ENCODE measurements around the gene RABL3. TPM values are rescaled to one million over a fixed set of nuclear protein-coding genes. Genes with fewer than 3 reads are reported as not detected.

The RABL3 gene
- total and polyA plus RNA-seq, 2 of the 13 experiments (the other 11 are each of a cell fraction or from before 2014, with no cell fraction given), result 4.8 to 31.9 TPM

GRCh38 chr3:120678331-120678947 lies 63.9 kb downstream of the RABL3 start (continued):
- TF ChIP-seq JDP2 (CRISPR knock-in tag; IDR thresholded peaks at IDR 0.05; ENCODE audit: borderline replicate concordance), result no peak
- no peak for TF ChIP-seq ZNF615 (CRISPR knock-in tag; IDR thresholded peaks at IDR 0.05; ENCODE audit: borderline replicate concordance)
- no peak for TF ChIP-seq ZBTB7A (CRISPR knock-in tag; IDR thresholded peaks at IDR 0.05)
- no peak for TF ChIP-seq MLXIP (CRISPR knock-in tag; IDR thresholded peaks at IDR 0.05; ENCODE audit: borderline replicate concordance)
- no peak for TF ChIP-seq ZNF460 (CRISPR knock-in tag; IDR thresholded peaks at IDR 0.05; ENCODE audit: borderline replicate concordance)
- TF ChIP-seq LCORL (IDR thresholded peaks at IDR 0.05), result no peak
- TF ChIP-seq LCORL (CRISPR knock-in tag; IDR thresholded peaks at IDR 0.05), result peak; percentile 25; the same call in 1 of the 2 replicates
- no peak for TF ChIP-seq ZNF318 (CRISPR knock-in tag; IDR thresholded peaks at IDR 0.05)
- TF ChIP-seq ZNF558 (CRISPR knock-in tag; IDR thresholded peaks at IDR 0.05; ENCODE audit: borderline replicate concordance), result no peak
- TF ChIP-seq ZNF547 (CRISPR knock-in tag; IDR thresholded peaks at IDR 0.05), result no peak
- TF ChIP-seq SALL2 (CRISPR knock-in tag; IDR thresholded peaks at IDR 0.05), result peak; percentile 53; the same call in 1 of the 2 replicates
- TF ChIP-seq JUN (CRISPR knock-in tag; IDR thresholded peaks at IDR 0.05), result no peak
- peak; percentile 64 for TF ChIP-seq ASH2L (IDR thresholded peaks at IDR 0.05; ENCODE audit: insufficient read length, low read depth, low read length)
- no peak for TF ChIP-seq SATB2 (CRISPR knock-in tag; IDR thresholded peaks at IDR 0.05)
- TF ChIP-seq ZNF607 (CRISPR knock-in tag; IDR thresholded peaks at IDR 0.05; ENCODE audit: borderline replicate concordance), result no peak
- no peak; the same call in 1 of the 2 replicates for TF ChIP-seq RCOR2 (CRISPR knock-in tag; IDR thresholded peaks at IDR 0.05)
- peak; percentile 40; the same call in 1 of the 2 replicates for TF ChIP-seq ZFP37 (CRISPR knock-in tag; IDR thresholded peaks at IDR 0.05; ENCODE audit: borderline replicate concordance)
- TF ChIP-seq PITX1 (CRISPR knock-in tag; IDR thresholded peaks at IDR 0.05), result peak; percentile 64; the same call in 1 of the 2 replicates

Measured in HepG2 (cell line).